Adipocyte (in vitro differentiated cells): ENCODE data around the gene MAP3K4.
A peak's percentile ranks its signal among the peaks of the same experiment; 100 is the strongest.

Experiments
- DNase-seq: peaks from one replicate; pipeline ENCODE4 v3.0.0-alpha.2; 2015; ENCODE audit warnings: low read depth
- H3K27me3 ChIP-seq: replicated peaks from 2 replicates; pipeline ENCODE4 v1.7.0; 2013; ENCODE audit warnings: mild to moderate bottlenecking, low read length, moderate library complexity; ENCODE audit not compliant: control insufficient read depth, insufficient read depth
- H3K36me3 ChIP-seq: 2 replicates; pipeline ENCODE4 v1.7.0; 2013; ENCODE audit warnings: low read length, mild to moderate bottlenecking, moderate library complexity; ENCODE audit not compliant: control insufficient read depth, insufficient read depth, severe bottlenecking
- H3K4me1 ChIP-seq: 2 replicates; pipeline ENCODE4 v1.7.0; 2013; ENCODE audit warnings: mild to moderate bottlenecking, low read length, moderate library complexity; ENCODE audit not compliant: control insufficient read depth, insufficient read depth
- H3K4me3 ChIP-seq: 2 replicates; pipeline ENCODE4 v1.7.0; 2013; ENCODE audit warnings: mild to moderate bottlenecking, low read length, moderate library complexity
- H3K9ac ChIP-seq: 2 replicates; pipeline ENCODE4 v1.7.0; 2013; ENCODE audit warnings: mild to moderate bottlenecking, low read length, moderate library complexity
- H3K9me3 ChIP-seq: 2 replicates; pipeline ENCODE4 v1.7.0; 2013; ENCODE audit warnings: mild to moderate bottlenecking, low read length, moderate library complexity; ENCODE audit not compliant: control insufficient read depth

The MAP3K4 gene

GRCh38 chr6:161130541-161130940 lies 139.0 kb downstream of the MAP3K4 start:
- Histone ChIP-seq H3K9me3 (no peaks in the 10 kb centered on the region), H3K9ac (no peak overlapping the region), H3K36me3 (peaks cover 9% of the 10 kb centered on the region), H3K27me3 (no peaks in the 10 kb centered on the region), H3K4me1 (peaks cover 11% of the 10 kb centered on the region), H3K4me3 (no peak overlapping the region)
- DNase-seq: no peak

DNA sequence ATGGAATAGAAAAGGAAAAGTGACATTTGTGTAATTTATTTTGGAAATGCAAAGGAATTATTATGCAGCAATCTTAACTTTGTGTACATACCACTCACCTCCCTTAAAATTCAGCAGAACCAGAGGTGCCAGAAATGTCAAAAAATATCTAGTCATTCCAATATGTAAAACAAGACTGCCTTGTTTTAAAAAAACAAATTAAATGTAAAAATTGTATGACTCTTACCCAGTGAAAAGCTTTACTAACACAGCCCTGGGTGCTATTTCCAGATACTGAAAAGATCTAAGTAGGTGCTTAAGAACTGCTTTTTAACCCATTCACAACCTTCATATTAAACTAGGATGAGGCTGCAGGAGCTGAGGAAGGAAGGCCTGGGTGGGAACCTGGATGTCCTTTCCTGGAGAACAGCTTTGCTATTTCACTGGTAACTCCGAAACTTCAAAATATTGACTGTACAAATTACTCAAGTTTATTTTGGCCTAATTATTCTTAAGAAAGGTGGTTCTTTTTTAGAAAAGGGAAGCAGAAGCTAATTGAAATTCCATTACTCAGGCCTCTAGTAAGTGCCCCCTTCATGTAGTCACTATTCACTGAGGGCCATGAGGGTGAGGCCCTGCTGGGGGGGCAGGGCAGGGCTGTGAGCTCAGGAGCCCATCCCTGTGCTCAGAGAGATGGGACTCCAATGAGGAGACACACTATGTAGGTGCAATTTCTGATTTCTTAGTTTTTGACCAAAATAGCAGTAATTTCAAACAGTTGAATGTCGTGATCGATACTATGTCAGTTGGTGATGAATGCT lies 139.6 kb downstream of the MAP3K4 start:
- Histone ChIP-seq H3K4me3 (no peak overlapping the region), H3K9me3 (no peaks in the 10 kb centered on the region), H3K4me1 (peaks cover 11% of the 10 kb centered on the region), H3K27me3 (no peaks in the 10 kb centered on the region), H3K9ac (no peak overlapping the region), H3K36me3 (peaks cover 11% of the 10 kb centered on the region)
- DNase-seq: no peak

GRCh38 chr6:161132384-161132783 lies 140.8 kb downstream of the MAP3K4 start:
- Histone ChIP-seq H3K9me3 (no peaks in the 10 kb centered on the region), H3K4me3 (no peak overlapping the region), H3K36me3 (peaks cover 11% of the 10 kb centered on the region), H3K27me3 (no peaks in the 10 kb centered on the region), H3K9ac (no peak overlapping the region), H3K4me1 (peaks cover 11% of the 10 kb centered on the region)
- DNase-seq: no peak

GRCh38 chr6:161133963-161134362 lies 142.4 kb downstream of the MAP3K4 start:
- DNase-seq: no peak
- peaks cover 11% of the 10 kb centered on the region for H3K4me1 ChIP-seq
- no peak overlapping the region for H3K4me3 ChIP-seq
- peaks cover 8% of the 10 kb centered on the region for H3K36me3 ChIP-seq
- peak overlapping the region; percentile 22 for H3K9ac ChIP-seq
- H3K9me3 ChIP-seq: no peaks in the 10 kb centered on the region
- no peaks in the 10 kb centered on the region for H3K27me3 ChIP-seq

GRCh38 chr6:161134550-161135298 lies 143.2 kb downstream of the MAP3K4 start:
- Histone ChIP-seq H3K9ac (peak overlapping the region; percentile 22), H3K4me1 (peaks cover 11% of the 10 kb centered on the region), H3K36me3 (peaks cover 7% of the 10 kb centered on the region), H3K9me3 (no peaks in the 10 kb centered on the region), H3K4me3 (no peak overlapping the region), H3K27me3 (no peaks in the 10 kb centered on the region)
- DNase-seq: no peak

- Histone ChIP-seq H3K9me3 (no peaks in the 10 kb centered on the region), H3K27me3 (no peaks in the 10 kb centered on the region), H3K36me3 (peaks cover 7% of the 10 kb centered on the region), H3K9ac (no peak overlapping the region), H3K4me1 (peaks cover 11% of the 10 kb centered on the region), H3K4me3 (no peak overlapping the region)
- DNase-seq: no peak
These were observed 144.4 kb downstream of the MAP3K4 start for GRCh38 chr6:161135695-161136591.

- H3K9ac ChIP-seq: no peak overlapping the region
- no peak overlapping the region for H3K4me3 ChIP-seq
- DNase-seq: no peak
- H3K27me3 ChIP-seq: no peaks in the 10 kb centered on the region
- H3K9me3 ChIP-seq: no peaks in the 10 kb centered on the region
- H3K36me3 ChIP-seq: peaks cover 7% of the 10 kb centered on the region
- peaks cover 11% of the 10 kb centered on the region for H3K4me1 ChIP-seq
These were observed 145.1 kb downstream of the MAP3K4 start for GRCh38 chr6:161136655-161137054.

GRCh38 chr6:161137320-161137719 lies 145.8 kb downstream of the MAP3K4 start:
- H3K27me3 ChIP-seq: no peaks in the 10 kb centered on the region
- no peak overlapping the region for H3K9ac ChIP-seq
- no peak overlapping the region for H3K4me3 ChIP-seq
- DNase-seq: no peak
- H3K9me3 ChIP-seq: no peaks in the 10 kb centered on the region
- H3K4me1 ChIP-seq: peaks cover 11% of the 10 kb centered on the region
- H3K36me3 ChIP-seq: peaks cover 7% of the 10 kb centered on the region

GRCh38 chr6:161137839-161138542 lies 146.4 kb downstream of the MAP3K4 start:
- Histone ChIP-seq H3K27me3 (no peaks in the 10 kb centered on the region), H3K36me3 (peaks cover 7% of the 10 kb centered on the region)
- no peak for DNase-seq

DNA sequence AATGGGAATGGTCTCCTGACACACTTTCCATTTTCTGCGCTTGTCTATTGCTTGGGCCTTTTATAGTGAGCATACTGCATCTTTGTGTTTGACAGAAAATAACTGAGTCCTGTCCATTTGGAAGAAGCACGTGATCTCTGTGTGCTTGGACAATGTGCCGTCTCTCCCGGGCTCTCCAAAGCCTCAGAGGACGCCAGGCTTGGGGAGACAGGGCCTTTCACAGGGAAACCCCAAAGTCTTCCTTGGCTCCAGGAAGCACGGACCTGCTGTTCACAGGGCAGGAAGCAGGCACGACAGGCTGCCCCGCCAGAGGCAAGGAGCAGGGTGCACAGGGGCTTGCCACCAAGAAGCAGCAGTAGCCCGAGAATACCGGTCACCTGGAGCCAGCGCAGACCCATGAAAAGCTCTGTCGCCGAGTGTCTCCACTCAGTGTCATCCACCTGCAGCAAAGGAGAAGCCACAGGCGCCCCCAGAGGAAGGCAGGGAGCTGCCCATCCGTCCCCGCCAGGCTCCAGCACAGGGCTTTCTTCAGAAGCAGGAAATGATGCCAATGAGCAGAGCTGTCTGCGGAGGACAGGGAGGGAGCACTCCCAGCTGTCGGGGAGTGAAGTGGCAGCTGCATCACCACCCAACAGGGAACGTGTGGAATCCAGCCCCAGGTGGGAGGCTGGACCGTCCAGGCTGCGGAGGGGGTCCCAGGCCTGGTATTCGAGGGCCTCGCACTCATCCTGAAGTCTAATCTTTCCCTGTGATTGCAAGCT lies 147.2 kb downstream of the MAP3K4 start:
- Histone ChIP-seq H3K36me3 (peaks cover 7% of the 10 kb centered on the region), H3K9ac (no peak overlapping the region), H3K4me1 (peaks cover 8% of the 10 kb centered on the region), H3K27me3 (no peaks in the 10 kb centered on the region), H3K4me3 (no peak overlapping the region), H3K9me3 (no peaks in the 10 kb centered on the region)
- no peak for DNase-seq

More at GRCh38 chr6:161137839-161138542, 146.4 kb downstream of the MAP3K4 start:
- peaks cover 11% of the 10 kb centered on the region for H3K4me1 ChIP-seq
- H3K4me3 ChIP-seq: no peak overlapping the region
- no peaks in the 10 kb centered on the region for H3K9me3 ChIP-seq
- H3K9ac ChIP-seq: no peak overlapping the region
